Measurements from ENCODE around the gene HDAC9. TPM values are rescaled to one million over a fixed set of nuclear protein-coding genes. Genes with fewer than 3 reads are reported as not detected.

Gene HDAC9
- polyA plus RNA-seq, 1 of the 3 experiments (the other 2 are of a cell fraction) = 11.6 TPM

DNA sequence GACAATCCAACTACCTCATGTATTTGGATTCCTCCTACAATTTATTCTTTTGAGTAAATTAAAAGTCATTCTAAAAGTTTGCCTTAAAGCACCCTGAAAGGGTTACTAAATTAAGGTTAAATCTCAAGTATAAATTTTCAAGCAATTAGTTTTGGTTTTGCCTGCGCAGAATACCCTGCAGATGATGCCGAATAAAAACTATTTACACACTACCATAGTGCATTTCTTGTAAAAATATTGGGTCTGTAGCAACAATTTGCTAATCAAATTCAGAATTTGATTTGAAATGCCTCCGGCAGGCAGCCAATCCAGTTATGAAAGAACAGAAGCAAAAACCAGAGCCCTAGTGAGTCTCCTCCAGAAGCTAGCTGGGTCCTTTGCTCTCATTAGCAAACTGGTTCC, 499.7 kb downstream of the HDAC9 start:
- 5% methylated on average over 3 of the region's 3 CpGs for WGBS (ENCODE audit: low lambda C conversion rate)
- Histone ChIP-seq H3K4me3 (ENCODE audit: low read depth in 2 of 2, low read length in 1 of 2) (peak overlapping the region; percentile 23 to 33; a peak in 3 of 4 replicates), H3K9me3 (no peaks in the 10 kb centered on the region), H3F3A (replicated peaks; ENCODE audit: insufficient read depth) (peaks cover 44% of the 10 kb centered on the region), H2AFZ (ENCODE audit: low read depth) (peak overlapping the region; percentile 42), H3K4me2 (peak overlapping the region; percentile 75), H3K27me3 (ENCODE audit: insufficient read depth) (no peaks in the 10 kb centered on the region), H3K79me2 (ENCODE audit: insufficient read depth) (peaks cover 12% of the 10 kb centered on the region), H3K36me3 (replicated peaks in 1 of 2; ENCODE audit: control insufficient read depth in 1 of 2, insufficient read depth in 2 of 2, low read length in 1 of 2) (peaks cover 31 to 35% of the 10 kb centered on the region in 2 experiments), H4K20me1 (ENCODE audit: insufficient read depth) (no peaks in the 10 kb centered on the region), H3K4me1 (ENCODE audit: control insufficient read depth in 1 of 2, insufficient read depth in 2 of 2, low read depth in 1 of 2, low read length in 1 of 2) (peaks cover 25 to 55% of the 10 kb centered on the region in 2 experiments; a peak in 3 of 4 replicates), H3K9me2 (no peaks in the 10 kb centered on the region), H3K27ac (ENCODE audit: low read depth in 2 of 2, low read length in 1 of 2) (peak overlapping the region; percentile 93 to 99), H3K9ac (peak overlapping the region; percentile 63)
- POLR2A ChIA-PET = interaction anchor here (0.6 to 3.3 kb wide), 9 partner anchors 101 to 293 kb away, joined by 3 to 10 read pairs (median 4); no protein-coding TSS in a partner anchor
- peak; percentile 76 for DNase-seq
- CTCF ChIA-PET = interaction anchor here (0.8 to 4.9 kb wide), 10 partner anchors 105 to 405 kb away, joined by 3 to 23 read pairs (median 4); no protein-coding TSS in a partner anchor
- TF ChIP-seq FOSL2 (IDR thresholded peaks at IDR 0.05; ENCODE audit: borderline replicate concordance, low read depth) (no peak), RAD21 (IDR thresholded peaks at IDR 0.05; ENCODE audit: low read length) (peak; percentile 54), JUND (IDR thresholded peaks at IDR 0.05) (0 out of 2 replicates have a peak, but pooled peaks have one; percentile 3), NFIC (IDR thresholded peaks at IDR 0.05; ENCODE audit: borderline replicate concordance) (peak; percentile 43), EP300 (IDR thresholded peaks at IDR 0.05; ENCODE audit: borderline replicate concordance in 1 of 2, low read depth in 1 of 2, low read length in 1 of 2) (peak; percentile 12 to 97; a peak in 2 of 4 replicates), NRF1 (IDR thresholded peaks at IDR 0.05; ENCODE audit: low read depth, low read length) (no peak), MXI1 (IDR thresholded peaks at IDR 0.05; ENCODE audit: low read depth, low read length) (no peak), TEAD4 (IDR thresholded peaks at IDR 0.05; ENCODE audit: borderline replicate concordance, insufficient read depth) (peak; percentile 51; the same call in 1 of the 2 replicates), RCOR1 (IDR thresholded peaks at IDR 0.05; ENCODE audit: low read length) (peak; percentile 92), EZH2phosphoT487 (IDR thresholded peaks at IDR 0.05; ENCODE audit: borderline replicate concordance, low read depth) (no peak), SMC3 (IDR thresholded peaks at IDR 0.05; ENCODE audit: low read depth, low read length) (no peak; the same call in 1 of the 2 replicates), YY1 (IDR thresholded peaks at IDR 0.05; ENCODE audit: low read depth) (no peak), FOXJ3 (CRISPR knock-in tag; IDR thresholded peaks at IDR 0.05) (peak; percentile 77), TCF12 (IDR thresholded peaks at IDR 0.05) (peak; percentile 62), GABPA (IDR thresholded peaks at IDR 0.05; ENCODE audit: low read depth) (no peak), RFX5 (IDR thresholded peaks at IDR 0.05; ENCODE audit: low read length) (no peak; the same call in none of the 2 replicates), ELF1 (IDR thresholded peaks at IDR 0.05) (0 out of 2 replicates have a peak, but pooled peaks have one; percentile 17)
- TF ChIP-seq, protein P1, sequence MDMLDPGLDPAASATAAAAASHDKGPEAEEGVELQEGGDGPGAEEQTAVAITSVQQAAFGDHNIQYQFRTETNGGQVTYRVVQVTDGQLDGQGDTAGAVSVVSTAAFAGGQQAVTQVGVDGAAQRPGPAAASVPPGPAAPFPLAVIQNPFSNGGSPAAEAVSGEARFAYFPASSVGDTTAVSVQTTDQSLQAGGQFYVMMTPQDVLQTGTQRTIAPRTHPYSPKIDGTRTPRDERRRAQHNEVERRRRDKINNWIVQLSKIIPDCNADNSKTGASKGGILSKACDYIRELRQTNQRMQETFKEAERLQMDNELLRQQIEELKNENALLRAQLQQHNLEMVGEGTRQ (IDR thresholded peaks at IDR 0.05; ENCODE audit: borderline replicate concordance, low read depth, low read length) = no peak
- TF ChIP-seq, protein P2, sequence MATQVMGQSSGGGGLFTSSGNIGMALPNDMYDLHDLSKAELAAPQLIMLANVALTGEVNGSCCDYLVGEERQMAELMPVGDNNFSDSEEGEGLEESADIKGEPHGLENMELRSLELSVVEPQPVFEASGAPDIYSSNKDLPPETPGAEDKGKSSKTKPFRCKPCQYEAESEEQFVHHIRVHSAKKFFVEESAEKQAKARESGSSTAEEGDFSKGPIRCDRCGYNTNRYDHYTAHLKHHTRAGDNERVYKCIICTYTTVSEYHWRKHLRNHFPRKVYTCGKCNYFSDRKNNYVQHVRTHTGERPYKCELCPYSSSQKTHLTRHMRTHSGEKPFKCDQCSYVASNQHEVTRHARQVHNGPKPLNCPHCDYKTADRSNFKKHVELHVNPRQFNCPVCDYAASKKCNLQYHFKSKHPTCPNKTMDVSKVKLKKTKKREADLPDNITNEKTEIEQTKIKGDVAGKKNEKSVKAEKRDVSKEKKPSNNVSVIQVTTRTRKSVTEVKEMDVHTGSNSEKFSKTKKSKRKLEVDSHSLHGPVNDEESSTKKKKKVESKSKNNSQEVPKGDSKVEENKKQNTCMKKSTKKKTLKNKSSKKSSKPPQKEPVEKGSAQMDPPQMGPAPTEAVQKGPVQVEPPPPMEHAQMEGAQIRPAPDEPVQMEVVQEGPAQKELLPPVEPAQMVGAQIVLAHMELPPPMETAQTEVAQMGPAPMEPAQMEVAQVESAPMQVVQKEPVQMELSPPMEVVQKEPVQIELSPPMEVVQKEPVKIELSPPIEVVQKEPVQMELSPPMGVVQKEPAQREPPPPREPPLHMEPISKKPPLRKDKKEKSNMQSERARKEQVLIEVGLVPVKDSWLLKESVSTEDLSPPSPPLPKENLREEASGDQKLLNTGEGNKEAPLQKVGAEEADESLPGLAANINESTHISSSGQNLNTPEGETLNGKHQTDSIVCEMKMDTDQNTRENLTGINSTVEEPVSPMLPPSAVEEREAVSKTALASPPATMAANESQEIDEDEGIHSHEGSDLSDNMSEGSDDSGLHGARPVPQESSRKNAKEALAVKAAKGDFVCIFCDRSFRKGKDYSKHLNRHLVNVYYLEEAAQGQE (IDR thresholded peaks at IDR 0.05; ENCODE audit: low read depth, low read length) = no peak
- TF ChIP-seq, protein P3, sequence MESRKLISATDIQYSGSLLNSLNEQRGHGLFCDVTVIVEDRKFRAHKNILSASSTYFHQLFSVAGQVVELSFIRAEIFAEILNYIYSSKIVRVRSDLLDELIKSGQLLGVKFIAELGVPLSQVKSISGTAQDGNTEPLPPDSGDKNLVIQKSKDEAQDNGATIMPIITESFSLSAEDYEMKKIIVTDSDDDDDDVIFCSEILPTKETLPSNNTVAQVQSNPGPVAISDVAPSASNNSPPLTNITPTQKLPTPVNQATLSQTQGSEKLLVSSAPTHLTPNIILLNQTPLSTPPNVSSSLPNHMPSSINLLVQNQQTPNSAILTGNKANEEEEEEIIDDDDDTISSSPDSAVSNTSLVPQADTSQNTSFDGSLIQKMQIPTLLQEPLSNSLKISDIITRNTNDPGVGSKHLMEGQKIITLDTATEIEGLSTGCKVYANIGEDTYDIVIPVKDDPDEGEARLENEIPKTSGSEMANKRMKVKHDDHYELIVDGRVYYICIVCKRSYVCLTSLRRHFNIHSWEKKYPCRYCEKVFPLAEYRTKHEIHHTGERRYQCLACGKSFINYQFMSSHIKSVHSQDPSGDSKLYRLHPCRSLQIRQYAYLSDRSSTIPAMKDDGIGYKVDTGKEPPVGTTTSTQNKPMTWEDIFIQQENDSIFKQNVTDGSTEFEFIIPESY (IDR thresholded peaks at IDR 0.05; ENCODE audit: borderline replicate concordance, low read depth) = no peak
- TF ChIP-seq, protein P4, sequence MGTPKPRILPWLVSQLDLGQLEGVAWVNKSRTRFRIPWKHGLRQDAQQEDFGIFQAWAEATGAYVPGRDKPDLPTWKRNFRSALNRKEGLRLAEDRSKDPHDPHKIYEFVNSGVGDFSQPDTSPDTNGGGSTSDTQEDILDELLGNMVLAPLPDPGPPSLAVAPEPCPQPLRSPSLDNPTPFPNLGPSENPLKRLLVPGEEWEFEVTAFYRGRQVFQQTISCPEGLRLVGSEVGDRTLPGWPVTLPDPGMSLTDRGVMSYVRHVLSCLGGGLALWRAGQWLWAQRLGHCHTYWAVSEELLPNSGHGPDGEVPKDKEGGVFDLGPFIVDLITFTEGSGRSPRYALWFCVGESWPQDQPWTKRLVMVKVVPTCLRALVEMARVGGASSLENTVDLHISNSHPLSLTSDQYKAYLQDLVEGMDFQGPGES (IDR thresholded peaks at IDR 0.05; ENCODE audit: low read depth, low read length) = no peak
- TF ChIP-seq, protein P5, sequence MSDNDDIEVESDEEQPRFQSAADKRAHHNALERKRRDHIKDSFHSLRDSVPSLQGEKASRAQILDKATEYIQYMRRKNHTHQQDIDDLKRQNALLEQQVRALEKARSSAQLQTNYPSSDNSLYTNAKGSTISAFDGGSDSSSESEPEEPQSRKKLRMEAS (IDR thresholded peaks at IDR 0.05; ENCODE audit: low read depth) = no peak; the same call in 1 of the 2 replicates
- TF ChIP-seq, protein P6, sequence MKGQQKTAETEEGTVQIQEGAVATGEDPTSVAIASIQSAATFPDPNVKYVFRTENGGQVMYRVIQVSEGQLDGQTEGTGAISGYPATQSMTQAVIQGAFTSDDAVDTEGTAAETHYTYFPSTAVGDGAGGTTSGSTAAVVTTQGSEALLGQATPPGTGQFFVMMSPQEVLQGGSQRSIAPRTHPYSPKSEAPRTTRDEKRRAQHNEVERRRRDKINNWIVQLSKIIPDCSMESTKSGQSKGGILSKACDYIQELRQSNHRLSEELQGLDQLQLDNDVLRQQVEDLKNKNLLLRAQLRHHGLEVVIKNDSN (IDR thresholded peaks at IDR 0.05; ENCODE audit: borderline replicate concordance, low read depth) = no peak
- TF ChIP-seq, protein P7, sequence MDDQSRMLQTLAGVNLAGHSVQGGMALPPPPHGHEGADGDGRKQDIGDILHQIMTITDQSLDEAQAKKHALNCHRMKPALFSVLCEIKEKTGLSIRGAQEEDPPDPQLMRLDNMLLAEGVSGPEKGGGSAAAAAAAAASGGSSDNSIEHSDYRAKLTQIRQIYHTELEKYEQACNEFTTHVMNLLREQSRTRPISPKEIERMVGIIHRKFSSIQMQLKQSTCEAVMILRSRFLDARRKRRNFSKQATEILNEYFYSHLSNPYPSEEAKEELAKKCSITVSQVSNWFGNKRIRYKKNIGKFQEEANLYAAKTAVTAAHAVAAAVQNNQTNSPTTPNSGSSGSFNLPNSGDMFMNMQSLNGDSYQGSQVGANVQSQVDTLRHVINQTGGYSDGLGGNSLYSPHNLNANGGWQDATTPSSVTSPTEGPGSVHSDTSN (IDR thresholded peaks at IDR 0.05) = peak; percentile 8; the same call in 1 of the 2 replicates

Measured in SK-N-SH (cell line).